Activated effector memory CD4-positive, alpha-beta T cell treated with Interleukin-2 at 50 U/mL for 16 hours (primary cell): ENCODE measurements around the gene PIGM.

Source experiments
- DNase-seq: peaks from one replicate; pipeline ENCODE4 v3.0.0-alpha.2; 2020

PIGM gene

DNA sequence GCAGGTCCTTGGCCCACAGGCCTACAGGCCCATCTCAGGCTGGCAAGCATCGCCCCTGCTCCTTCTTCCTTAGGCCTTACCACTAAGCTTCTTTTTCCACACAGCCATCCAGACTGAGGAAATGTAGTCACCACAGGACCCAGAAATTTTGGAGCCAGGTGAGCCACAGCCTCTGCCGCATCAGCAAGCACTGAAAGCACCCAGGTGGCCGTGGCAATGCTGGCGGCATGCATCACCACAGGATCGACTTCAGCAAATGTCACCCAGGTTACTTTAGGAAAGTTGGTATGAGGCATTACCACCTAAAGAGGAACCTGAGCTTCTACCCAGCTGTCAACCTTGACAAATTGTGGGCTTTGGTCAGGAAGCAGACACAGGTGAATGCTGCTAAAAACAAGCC, 11.6 kb downstream of the PIGM start:
- no peak for DNase-seq

DNA sequence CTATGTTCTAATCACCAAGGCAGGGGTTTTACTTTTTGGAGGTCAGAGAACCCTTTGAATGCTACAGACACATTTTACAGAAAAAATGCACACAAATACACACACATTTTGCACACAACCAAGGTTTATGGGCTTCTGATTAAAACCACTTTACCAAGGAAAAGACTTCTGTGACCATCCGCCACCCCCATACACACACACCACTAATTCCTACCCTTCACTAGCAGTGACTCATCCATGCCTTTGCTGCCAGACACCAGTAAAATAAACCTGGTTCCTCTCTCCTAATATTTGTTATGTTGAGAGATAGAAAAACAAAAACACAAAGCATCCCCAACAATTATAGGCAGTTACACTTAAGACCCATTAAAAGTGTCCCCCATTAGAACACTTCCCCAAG, 12.9 kb downstream of the PIGM start:
- DNase-seq = no peak

DNA sequence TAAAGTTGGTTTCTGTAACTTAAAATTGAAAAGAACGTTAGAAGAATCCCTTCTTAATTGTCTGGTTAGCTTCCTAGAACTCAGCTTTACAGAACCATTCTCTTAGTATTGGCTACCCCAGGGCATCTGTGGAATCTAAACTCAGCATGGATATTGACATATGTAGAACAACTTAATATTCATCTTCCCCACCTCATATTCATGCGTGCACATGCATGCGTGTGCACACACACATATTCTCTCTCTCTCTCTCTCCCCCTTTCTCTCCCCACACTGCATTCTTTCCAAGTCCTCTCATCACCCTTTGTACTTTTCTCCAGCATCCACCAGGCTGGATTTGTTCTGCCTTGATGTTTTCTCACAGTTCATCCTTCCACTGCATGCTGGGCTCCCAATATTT, 13.4 kb downstream of the PIGM start:
- DNase-seq = no peak

DNA sequence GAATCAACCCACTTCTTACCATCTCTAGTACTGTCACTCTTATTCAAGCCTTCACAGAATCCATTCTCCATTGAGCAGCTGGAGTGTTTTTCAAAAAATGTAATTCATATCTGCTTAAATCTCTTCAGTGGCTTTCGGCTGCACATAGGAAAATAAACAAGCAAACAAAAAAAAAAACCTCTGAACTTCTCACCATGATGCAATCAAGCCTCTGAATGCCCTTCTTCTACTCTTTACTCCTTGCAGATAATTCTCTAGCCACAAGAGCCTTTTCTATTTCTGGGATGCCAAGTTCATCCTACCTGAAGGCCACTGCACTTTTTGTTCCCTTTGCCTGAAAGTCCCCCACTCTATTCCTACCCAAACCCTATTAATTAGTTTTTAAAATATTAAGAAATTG, 14.2 kb downstream of the PIGM start:
- no peak for DNase-seq

DNA sequence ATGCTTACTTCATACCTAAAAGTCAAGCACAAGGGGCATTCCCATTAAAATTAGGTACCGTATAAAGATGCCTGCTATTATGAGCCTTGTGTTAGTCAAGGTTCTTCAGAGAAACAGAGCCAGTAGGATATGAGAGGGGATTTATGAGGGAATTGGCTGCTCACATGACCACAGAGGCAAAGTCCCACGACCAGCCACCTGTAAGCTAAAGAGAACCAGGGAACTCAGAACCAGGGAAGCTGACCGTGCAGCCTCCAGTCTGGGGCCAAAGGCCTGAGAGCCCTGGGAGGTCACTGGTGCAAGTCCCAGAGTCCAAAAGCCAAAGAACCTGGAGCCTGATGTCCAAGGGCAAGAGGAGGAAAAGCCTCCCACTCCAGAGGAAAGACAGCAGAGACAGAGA, 20.0 kb downstream of the PIGM start:
- DNase-seq = no peak

DNA sequence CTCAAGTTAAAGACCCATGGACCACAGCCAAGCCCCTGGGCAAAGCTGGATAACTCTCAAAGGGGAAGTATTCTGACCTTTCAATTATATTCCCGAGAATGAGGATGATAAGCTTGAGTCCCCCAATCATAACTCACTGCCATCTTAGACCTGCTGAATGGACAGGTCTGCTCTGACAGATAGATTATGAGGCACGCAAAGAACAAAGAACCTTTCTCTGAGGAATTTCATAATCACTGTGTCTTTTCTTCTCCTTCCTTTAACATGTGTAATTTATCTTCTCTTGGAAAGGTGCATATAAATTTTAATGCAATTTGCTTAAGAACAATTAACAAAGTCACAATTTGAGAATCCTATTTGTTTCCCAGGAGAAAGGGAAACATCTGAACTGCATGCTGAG, 22.0 kb downstream of the PIGM start:
- DNase-seq = no peak

DNA sequence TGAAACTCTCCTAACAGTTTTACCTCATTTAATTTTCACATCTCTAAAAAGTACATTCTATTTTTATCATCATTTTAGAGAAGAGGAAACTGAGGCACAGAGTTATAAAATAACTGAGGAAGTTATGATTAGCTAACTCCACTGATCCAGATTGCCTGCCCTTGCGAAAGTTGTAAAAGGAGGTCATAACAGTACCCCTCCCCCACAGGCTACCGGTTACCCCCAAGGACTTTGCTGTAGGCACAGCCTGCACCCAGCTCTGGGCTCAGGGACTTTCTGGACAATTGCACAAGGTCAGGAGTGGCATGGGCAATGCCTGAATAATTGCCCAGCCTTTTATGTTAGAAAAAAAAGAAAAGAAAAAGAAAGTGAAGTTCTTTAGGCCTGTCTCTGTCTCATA, 22.7 kb downstream of the PIGM start:
- no peak for DNase-seq

DNA sequence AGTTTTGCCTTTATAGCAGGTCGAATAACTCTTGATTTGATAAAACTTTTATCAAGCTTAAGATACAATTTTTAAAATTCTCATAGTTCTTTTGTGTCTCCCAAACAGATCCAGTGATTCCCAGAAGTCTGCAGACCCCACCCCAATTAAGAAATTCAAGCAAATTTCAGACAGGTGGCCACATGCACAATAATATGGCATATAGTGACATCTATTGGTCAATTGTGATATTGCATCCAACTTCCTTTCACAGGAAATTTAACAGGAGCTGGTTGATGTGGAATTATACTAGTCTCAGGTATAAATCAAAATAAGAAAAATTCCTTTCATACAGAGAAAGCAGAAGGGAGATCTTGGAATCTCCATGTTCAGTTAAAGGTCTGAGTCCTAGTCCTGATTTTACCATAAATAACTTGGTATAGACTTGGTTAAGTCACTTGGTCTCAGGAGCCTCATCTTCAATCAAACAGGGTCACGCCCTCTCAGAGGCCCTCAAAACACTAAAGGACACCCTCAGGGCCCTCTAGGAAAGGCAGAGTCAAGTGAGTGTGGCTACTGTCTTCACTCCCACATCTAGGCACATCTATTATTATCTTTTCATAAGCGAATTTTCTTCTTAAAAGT, 24.1 kb downstream of the PIGM start:
- DNase-seq = no peak

DNA sequence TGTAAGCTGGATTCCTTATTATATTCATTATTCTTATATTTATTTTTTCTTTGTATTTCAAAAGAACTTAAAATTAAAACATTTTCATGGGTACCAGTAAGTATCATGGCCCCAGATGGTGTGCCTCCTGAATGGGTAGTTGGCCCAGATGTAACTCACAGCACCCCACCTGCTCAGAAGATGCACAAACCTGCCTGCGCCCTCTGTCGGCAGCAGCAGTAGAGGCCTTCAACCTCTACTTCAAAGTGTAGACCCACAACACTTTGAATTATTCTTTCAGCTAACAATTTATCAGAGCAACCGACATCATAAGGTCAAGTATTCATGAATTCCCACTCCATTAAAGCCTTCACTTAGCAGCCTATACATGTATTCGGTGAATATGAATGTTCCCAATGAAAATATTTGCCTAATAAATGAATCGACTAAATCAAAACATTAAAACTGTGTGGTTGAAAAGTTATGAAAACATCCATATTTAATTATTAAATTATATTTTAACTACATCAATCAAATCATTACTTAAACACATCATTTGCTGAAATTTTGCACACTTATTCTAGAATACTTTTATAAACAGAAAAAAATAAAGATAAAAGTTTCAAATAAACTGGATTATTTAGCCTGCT, 25.4 kb downstream of the PIGM start:
- peak; percentile 56 for DNase-seq

DNA sequence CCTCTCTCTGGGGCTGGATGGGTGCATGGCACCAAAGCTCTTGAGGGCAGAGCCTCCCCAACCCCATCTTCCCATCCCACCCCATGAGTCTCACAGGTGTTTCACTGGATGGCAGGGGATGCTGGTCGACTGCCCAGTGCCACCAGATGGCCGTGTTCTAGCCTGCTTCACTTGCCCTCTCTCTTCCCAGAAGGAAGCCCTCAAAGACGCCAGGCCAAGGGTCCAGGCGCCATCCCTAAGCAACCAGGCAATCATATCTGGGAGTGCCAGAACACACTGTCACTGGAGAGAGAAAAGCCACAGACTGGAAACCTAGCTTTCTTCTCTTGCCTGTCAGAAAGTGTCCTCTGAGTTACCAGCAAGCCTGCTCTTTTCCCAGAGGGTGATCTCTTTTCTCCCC, 26.7 kb downstream of the PIGM start:
- no peak for DNase-seq

DNA sequence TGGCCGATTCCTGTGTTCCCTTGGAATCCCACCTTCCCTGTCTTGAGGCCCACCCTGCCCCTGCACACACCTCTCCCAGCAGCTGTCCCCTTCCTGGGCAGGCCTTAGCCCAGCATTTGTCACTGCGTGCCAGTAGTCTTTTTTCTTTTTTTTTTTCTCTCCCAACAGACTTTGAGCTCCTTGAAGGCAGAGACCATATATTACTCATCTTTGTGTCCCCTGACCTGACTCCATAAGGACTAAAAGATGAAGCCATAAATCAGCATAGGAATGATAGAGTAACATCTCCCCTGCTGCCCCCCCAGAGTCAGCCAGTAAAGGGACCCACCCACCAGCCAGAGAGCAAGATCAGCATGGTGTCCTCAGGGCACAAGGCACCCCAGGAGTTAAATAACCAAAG, 27.4 kb downstream of the PIGM start:
- no peak for DNase-seq

DNA sequence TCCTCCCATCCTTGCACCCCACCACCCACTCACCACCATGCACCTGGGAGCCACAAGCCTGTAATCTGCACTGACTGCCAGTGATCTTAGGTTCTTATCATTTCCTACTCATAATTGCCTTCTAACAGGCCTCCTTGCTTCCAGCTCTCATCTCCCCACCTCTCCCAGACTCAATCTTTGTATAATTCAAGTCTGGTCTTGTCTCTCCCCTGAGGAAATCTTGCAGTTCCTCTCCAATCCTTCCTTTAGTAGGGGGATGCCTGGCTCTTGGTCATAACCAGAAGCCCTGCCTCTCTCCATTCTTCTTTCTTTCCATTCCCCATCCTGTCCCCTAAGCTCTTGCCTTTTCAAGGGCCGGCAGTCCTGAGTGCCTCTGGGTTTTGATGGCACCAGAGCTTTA, 27.8 kb downstream of the PIGM start:
- DNase-seq = no peak

DNA sequence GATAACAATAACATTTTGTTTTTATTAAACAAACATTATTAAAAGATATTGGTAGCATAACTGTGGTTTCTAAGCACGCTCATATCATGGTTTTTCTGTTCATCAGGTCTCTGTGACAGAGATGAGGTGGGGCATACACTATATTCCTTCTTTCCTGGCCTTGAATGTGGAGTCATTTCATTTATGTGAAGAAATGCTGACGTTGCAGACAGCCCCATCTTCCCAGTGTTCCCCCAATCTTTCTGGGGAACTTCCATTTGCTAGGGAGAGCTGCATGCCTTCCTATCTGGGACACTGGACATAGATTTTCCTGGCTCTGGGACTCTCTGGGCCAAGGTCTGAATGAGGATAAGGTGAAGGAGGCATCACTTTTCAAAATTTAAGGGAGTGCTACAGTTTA, 30.4 kb downstream of the PIGM start:
- DNase-seq = no peak

DNA sequence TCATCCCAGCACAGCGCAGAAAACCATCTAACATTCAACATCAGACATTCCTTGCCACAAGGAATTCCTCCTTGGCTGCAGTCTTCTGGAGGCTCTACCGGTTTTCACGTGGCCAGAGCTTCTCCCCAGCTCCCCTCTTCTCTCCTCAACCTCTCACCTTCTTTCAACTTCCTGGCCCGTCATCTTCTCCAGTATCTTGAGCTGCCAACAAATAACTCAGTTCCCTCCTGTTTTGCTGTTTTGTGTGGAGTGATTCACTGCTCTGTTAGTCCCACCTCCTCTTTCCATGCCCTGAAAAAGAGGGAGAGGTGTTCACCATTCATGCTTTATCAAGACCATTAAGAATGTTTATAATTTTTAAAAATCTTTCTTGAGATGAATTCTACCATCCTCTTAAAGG, 32.6 kb downstream of the PIGM start:
- no peak for DNase-seq

DNA sequence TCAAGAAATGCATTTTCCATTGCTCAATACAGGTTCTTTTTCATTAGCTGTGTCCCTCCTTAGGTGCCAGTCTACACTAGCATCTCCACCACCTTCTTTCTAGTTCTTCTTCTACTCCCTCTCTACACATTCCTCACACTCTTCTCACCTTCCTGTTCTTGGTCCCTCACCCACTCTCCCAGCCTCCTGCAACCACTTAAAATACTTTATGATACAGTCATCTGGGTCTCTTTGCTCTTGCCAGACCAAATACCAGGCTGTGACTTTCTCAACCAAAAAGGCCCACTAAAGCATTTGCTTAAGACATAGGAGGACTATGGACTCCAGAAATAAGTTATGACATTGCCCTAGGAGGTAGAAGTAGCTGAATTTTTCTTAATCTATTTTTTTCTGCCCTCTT, 35.1 kb downstream of the PIGM start:
- no peak for DNase-seq

DNA sequence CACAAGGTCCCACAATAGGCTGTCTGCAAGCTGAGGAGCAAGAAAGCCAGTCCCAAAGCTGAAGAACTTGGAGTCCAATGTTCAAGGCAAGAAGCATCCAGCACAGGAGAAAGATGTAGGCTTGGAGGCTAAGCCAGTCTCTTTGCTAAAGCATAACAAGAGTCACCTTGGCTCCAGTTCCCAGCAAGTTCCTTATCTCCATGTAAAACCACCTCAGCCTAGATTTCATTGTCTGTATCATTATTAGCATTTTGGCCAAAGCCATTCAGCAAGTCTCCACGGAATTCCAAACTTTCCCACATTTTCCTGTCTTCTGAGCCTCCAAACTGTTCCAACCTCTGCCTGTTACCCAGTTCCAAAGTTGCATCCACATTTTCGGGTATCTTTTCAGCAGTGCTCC, 36.9 kb downstream of the PIGM start:
- no peak for DNase-seq

DNA sequence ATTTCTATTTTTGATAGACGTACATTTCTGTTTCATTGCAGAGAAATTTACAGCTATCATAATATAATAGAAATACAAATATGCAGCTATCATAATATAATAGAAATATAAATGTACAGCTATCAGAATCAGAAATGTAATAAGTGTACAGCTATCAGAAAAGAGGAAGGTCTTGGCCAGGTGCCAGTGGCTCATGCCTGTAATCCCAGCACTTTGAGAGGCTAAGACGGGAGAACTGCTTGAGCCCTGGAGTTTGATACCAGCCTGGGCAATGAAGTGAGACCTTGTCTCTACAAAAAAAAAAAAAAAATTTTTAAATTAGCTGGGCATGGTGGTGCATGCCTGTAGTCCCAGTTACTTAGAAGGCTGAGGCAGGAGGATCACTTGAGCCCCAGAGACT, 37.9 kb downstream of the PIGM start:
- no peak for DNase-seq

DNA sequence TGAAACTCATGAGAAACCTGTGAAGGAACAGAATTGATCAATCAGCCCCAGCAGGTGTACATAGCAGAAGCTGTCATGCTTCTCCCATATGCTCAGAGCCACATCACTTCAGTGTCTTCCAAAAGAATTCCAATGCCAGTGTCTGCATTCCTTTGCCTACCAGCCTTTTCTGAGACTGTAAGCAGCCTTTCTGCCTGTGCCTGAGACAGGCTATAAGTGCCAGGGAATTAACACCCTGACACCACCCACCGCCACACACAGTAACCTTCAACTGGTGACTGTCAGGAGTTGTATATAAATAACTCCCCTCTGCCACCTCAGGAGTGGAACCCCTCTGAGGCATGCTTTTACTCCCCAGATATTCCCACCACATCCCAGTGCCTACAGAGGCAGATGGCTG, 39.6 kb downstream of the PIGM start:
- DNase-seq = no peak

DNA sequence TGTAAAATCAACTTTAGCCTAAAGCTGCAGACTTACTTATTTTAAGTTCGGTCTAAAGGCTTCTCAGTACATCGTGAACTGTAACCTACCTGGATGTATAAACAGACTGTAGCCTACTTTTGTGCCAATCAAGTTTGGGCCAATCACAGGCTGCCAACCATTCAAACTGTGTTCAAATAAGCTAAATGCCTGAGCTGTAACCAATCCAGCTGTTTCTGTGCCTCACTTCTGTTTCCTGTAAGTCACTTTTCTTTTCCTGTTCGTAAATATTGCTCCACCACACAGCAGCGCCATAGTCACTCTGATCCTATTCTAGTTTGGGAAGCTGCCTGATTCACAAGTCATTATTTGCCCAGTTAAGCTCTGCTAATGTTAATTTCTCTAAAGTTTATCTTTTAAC, 40.3 kb downstream of the PIGM start:
- no peak for DNase-seq

DNA sequence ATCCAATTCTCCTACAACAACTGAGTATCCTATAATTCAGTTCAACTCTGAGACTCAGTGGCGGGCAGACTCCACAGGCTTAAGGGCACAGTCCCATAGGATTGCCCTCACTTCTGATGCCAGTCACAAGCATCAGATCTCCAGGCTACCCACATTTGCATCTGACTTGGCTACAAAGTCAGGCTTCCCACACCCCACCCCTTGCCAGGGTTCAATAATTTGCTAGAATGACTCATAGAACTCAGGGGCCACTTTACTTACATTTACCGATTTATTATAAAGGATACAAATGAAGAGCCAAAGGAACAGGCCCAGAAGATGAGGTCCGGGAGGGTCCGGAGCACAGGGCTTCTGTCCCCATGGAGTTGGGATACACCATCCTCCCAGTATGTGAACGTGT, 41.8 kb downstream of the PIGM start:
- DNase-seq = no peak

DNA sequence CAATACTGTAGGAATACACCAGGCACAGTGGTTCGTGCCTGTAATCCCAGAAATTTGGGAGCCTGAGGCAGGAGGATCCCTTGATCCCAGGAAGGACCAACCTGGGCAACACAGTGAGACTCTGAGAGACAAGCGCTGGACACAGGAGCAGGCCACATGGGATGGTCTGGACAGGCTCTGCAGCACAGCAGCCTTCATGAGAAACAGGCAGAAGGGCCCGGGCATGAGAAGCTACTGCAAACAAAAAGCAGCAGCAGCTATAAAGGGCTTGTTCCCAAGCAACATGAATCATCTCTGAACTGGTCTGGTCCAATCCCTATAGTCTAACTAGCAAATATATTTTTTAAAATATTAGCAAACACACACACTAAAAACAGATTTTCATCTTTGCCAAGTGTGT, 42.2 kb downstream of the PIGM start:
- DNase-seq = no peak

DNA sequence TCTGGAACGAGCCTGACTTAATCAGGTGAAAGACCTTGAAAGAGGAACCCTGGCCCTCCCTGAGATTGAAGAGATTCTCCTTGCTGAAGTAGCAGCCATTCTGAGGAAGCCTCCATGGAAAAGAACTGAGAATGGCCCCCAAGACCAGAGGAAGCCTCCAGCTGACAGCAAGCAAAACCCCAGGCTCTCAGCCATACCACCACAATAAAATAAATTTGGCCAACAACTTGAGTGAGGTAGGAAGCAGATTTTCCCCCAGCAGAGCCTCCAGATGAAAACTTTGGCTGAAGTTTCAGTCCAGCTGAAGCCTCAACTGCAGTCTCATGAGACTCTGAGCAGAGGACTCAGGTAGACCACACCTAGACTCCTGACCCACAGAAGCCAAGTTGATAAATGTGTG, 43.8 kb downstream of the PIGM start:
- no peak for DNase-seq

DNA sequence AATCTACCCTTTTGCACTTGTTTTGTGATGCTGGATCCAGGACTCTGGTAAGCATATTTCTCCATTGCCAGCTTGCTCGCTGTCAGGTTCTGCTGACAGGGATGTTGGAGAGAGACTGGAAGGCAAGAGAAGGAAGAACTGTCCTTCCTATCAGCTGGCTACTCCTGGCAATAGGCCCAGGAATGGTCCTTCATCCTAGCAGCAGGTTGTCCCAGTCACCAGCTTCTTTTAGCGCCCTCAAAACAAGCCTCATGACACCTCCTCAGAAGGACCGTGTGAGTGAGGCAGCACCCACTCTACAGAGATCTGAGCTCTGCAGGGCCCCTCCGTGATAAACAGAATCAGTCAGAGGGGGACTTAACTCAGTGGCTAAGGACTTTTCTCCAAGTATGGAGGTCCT, 44.6 kb downstream of the PIGM start:
- no peak for DNase-seq

DNA sequence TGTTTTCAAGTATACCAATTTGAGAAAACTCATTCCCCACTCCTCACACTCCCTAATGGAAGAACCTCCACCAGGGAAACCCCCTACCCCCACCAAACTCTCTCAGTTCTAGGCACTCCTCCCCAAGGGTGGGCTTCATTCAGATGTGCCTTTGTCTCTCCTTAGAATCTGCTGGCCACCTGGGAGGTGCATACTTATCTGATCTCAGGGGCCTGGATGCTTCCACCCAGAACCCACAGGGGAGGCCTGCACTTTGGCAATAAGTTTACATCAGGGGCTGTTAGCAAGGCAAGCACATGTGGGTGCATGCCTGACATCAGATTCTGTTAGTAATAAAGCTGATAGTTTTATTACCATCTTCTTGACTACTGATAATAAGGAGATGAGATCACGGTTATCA, 45.3 kb downstream of the PIGM start:
- DNase-seq = no peak

DNA sequence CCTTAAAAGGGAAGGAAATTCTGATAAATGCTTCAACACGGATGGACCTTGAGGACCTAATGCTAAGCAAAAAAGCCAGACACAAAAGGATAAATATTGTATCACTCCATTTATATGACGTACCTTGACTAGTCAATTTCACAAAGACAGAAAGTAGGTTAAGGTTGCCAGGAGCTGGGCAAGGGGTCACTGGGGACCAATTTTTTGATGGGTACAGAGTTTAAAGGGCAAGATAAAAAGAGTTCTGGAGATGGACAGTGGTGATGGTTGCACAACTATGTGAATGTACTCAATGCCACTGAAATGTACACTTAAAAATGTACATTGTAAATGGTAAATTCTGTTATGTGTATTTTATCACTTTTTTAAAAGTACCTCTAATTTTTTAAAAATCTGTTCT, 45.7 kb downstream of the PIGM start:
- no peak for DNase-seq

DNA sequence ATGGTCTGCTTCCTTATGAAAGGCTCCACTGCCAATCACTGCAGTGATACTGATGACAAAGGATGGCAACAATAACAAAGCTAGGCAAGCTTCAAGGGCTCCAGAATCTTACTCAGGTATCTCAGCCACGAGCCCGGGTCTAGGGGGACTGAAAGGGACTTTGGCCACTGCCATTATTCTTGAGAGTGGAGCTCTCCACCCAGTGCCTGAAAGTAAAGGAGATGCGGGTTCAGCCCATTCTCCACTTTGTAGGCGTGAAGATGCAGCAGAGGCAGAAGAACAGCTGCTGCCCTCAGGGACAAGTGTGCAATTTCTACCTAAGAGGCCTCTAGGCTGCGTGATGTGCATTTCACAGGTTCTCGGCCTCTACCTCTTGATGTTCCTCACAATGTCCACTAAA, 46.3 kb downstream of the PIGM start:
- DNase-seq = no peak
